GM12801 (cell line): Measurements from ENCODE around the gene CYBA.

ENCODE experiments used
- CTCF ChIP-seq: IDR thresholded peaks from one replicate; pipeline ENCODE4 v1.5.1; 2011; ENCODE audit warnings: control low read depth; ENCODE audit not compliant: insufficient read length; ENCODE audit errors: extremely low read depth

The CYBA gene

GRCh38 chr16:88616320-88616719, 34.5 kb downstream of the CYBA start:
- TF ChIP-seq CTCF, result no peak

- TF ChIP-seq CTCF, result no peak
These were observed 35.9 kb downstream of the CYBA start for GRCh38 chr16:88614818-88615580.

DNA sequence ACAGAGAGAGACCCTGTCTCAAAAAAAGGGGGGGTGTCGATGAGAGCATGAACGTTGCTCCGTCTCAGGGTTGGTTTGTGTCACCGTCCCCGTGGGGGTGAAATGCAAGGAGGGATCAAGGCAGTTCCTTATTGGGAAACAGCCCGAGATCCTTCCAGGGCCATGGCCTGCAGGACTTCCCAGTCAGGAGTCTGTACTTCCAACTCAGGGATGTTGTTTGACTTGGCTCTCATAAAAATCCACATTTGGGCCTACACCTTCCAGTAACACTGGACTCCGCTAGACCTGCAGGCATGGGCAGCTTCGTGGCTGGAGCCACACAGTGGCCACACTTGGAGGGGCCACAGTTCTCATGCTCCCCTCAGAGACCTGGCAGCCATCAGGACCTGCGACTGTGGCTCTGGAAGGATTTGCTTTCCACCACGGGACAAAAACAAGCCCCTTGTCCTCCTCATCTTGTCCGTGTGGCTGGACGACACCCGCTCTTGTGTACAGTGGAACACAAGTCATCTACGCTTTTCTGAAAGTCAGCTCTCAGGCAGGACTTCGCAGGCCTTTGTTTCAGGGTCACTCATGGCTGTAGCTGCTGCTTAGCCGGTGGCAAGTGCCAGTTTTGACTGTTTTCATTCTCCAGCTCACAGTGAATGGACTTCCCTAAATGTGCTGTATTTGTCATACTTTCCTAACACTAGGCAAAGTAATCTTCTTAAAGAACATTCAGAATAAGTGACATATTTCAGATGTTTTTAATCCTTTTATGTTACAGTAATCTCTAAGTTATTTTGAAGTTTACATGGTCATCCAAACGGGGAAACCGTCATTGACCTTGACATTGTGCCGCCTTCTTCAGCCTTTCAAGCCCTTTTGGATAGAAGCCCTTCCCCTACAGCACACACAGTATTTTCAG, 36.7 kb downstream of the CYBA start:
- TF ChIP-seq CTCF, result no peak

DNA sequence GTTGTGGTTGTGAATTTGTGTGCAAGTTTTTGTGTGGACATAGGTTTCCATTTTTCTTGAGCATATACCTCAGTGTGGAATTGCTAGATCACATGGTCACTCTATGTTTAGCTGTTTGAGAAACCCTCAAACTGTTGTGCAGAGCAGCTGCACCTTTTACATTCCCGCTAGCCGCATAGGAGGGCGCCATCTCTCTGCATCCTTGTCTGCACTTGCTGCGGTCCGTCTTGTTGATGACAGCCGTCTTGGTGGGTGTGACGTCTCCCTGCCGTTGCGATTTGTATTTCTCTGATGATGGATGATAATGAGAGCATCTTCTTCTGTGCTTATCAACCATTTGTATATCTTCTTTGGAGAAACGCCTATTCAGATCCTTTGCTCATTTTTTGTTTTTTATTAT, 37.6 kb downstream of the CYBA start:
- no peak for TF ChIP-seq CTCF

GRCh38 chr16:88610909-88611812, 39.7 kb downstream of the CYBA start:
- no peak for TF ChIP-seq CTCF

DNA sequence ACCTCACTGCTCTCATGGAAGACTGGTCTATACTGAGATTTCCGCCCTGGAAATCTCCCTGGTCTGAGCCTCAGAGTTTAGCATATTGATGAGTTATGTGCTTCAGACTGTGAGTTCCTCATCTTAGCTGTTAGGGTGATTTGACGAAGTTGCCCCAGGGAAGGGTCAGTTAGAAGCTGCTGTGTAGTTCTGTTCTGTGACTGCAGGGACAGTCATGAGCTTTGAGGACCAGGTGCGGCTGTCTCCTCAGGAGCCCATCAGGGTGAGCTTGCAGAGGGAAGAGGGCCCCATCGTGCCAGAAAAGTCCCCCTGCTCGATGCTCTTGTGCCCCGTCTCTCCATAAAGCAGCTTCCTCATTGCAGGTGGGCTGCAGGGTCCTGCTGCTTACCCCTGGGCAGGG, 40.8 kb downstream of the CYBA start:
- TF ChIP-seq CTCF, result no peak

GRCh38 chr16:88608076-88608475, 42.8 kb downstream of the CYBA start:
- no peak for TF ChIP-seq CTCF
